HG03139 (cell line): ENCODE measurements around the gene URB1.
"Not testable (repeated sequence)": the region's sequence is repeated elsewhere in the genome, so short reads cannot be mapped to it uniquely, and the experiment has no call there.

Experiments
- ATAC-seq: cut with Tn5 transposase; IDR thresholded peaks from one replicate; pipeline ENCODE4 v1.9.1; 2021; ENCODE audit not compliant: unreplicated experiment

URB1 gene

GRCh38 chr21:32411350-32412161, 18.7 kb upstream of the URB1 start:
- no peak for ATAC-seq

- no peak for ATAC-seq
Observed at GRCh38 chr21:32410916-32411315, 18.1 kb upstream of the URB1 start.

GRCh38 chr21:32410291-32410690, 17.5 kb upstream of the URB1 start:
- ATAC-seq: no peak

GRCh38 chr21:32406405-32406804, 13.6 kb upstream of the URB1 start:
- no peak for ATAC-seq

GRCh38 chr21:32403201-32403777, 10.5 kb upstream of the URB1 start:
- no peak for ATAC-seq

- no peak for ATAC-seq
Observed at GRCh38 chr21:32393677-32394001, 827 bp upstream of the URB1 start.

- no peak for ATAC-seq
Observed at GRCh38 chr21:32392299-32392879, 423 bp downstream of the URB1 start.

- no peak for ATAC-seq
Observed at GRCh38 chr21:32391755-32392154, 1.1 kb downstream of the URB1 start.

GRCh38 chr21:32390537-32391224, 2.1 kb downstream of the URB1 start:
- not testable (repeated sequence) for ATAC-seq

GRCh38 chr21:32389337-32390015, 3.3 kb downstream of the URB1 start:
- ATAC-seq: no peak

GRCh38 chr21:32388306-32388705, 4.5 kb downstream of the URB1 start:
- ATAC-seq: no peak

- ATAC-seq: no peak
Observed at GRCh38 chr21:32387151-32387550, 5.7 kb downstream of the URB1 start.

GRCh38 chr21:32386195-32386870, 6.5 kb downstream of the URB1 start:
- ATAC-seq: no peak

- ATAC-seq: no peak
Observed at GRCh38 chr21:32383812-32384211, 9.0 kb downstream of the URB1 start.

- ATAC-seq: no peak
Observed at GRCh38 chr21:32382108-32382644, 10.6 kb downstream of the URB1 start.

GRCh38 chr21:32381571-32381970, 11.2 kb downstream of the URB1 start:
- no peak for ATAC-seq

- no peak for ATAC-seq
Observed at GRCh38 chr21:32380940-32381339, 11.9 kb downstream of the URB1 start.

GRCh38 chr21:32378956-32379355, 13.9 kb downstream of the URB1 start:
- ATAC-seq: no peak

GRCh38 chr21:32377991-32378390, 14.8 kb downstream of the URB1 start:
- no peak for ATAC-seq

- ATAC-seq: no peak
Observed at GRCh38 chr21:32377506-32377905, 15.3 kb downstream of the URB1 start.
